ENCODE data around the gene PRKCE.

The PRKCE gene

DNA sequence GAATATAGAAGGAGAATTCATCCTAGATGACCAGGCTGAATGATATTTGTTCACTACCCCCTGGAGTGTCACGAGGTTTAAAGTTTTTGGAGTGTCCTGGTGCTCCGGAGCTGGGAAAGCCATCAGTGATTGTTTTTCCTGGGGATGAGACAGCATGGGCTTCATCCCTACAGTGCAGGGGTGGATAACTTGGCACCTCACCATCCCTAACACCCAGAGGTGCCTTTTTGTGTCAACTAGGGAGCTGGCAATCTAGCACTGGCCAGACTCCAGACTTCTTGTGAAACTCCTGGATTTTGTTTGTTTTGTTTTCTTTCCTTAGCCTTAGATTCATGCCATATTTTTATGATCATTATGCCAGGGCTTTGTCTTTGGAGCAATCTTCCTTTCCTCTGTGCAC lies 164.8 kb downstream of the PRKCE start:
- no peak for DNase-seq

DNA sequence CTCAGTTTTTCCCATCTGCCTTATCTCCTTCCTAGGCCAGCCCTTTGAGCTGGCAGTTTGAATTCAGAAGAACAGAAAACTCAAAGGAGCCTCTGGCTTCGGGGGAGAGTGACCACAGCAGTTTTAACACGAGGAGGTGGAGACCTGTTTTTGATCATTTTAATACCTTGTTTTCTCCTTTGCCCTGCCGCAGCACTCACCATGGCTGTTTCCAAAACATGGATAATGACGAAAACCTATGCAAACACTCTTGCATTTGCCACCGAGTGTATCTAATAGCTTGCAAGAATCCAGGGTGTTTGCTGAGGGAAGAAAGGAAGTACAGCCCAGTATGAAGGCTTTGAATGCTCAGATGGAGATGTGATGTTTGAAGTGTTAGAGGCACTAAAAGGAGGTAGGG lies 167.1 kb downstream of the PRKCE start:
- DNase-seq, result no peak

GRCh38 chr2:45820048-45820447 lies 168.6 kb downstream of the PRKCE start:
- no peak for DNase-seq

- DNase-seq, result no peak
These were observed 170.2 kb downstream of the PRKCE start for GRCh38 chr2:45821558-45822271.

- no peak for DNase-seq
These were observed 170.8 kb downstream of the PRKCE start for GRCh38 chr2:45822272-45822630.

- no peak for DNase-seq
These were observed 172.3 kb downstream of the PRKCE start for GRCh38 chr2:45823723-45824206.

DNA sequence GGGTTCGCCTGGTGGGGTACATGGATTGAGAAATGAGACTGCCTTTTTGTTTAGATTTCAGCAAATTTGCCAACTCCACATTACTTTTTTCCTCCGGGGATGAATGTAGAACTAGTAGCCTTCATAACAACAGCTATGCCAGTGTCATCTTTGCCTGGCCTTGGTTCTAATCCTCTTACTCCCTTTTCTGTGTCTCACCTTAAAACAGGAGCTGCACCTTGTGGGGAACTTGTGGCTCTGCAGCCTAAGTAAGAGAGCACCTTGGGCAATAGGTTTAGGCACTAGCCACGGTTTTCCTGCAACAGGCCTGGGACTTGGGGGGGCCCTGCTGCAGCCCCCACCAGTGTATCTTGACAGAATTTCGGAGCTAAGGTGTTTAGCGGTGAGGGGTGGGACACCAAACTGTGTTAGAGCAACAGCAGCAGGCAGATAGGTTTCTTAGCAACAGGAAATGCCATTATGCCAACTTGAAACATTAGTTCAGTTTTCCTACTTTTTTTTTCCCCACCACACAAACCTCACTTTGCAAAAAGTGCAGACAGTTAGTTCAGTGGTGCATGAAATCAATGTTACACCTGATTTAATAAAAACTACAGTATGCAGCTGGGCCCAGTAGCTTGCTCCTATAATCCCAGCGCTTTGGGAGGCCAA lies 173.7 kb downstream of the PRKCE start:
- DNase-seq, result no peak

- DNase-seq, result no peak
These were observed 175.0 kb downstream of the PRKCE start for GRCh38 chr2:45826460-45826859.

GRCh38 chr2:45826884-45827635 lies 175.6 kb downstream of the PRKCE start:
- DNase-seq, result no peak

GRCh38 chr2:45830322-45830721 lies 178.8 kb downstream of the PRKCE start:
- DNase-seq, result no peak

- no peak for DNase-seq
These were observed 182.0 kb downstream of the PRKCE start for GRCh38 chr2:45833301-45833967.

- DNase-seq, result peak; percentile 41
These were observed 182.5 kb downstream of the PRKCE start for GRCh38 chr2:45833968-45834344.

DNA sequence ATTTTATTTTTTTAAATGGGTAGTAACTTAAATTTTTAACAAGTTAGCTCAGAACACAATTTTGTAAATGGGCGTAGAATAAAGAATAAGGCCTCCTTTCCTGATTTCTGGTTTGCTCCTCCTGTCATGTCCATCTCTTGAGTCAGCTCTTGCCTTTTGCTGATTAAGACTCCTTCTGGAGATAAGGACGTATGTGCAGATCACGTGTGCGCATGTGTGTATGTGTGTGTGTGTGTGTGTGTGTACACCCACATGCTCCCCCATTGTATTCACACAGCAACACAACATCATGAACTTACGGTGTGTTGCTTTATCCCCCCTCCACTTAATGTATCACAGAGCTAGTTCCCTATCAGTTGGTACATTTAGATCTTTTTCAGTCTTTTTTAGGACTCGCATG lies 182.9 kb downstream of the PRKCE start:
- no peak for DNase-seq

- no peak for DNase-seq
These were observed 183.4 kb downstream of the PRKCE start for GRCh38 chr2:45834858-45835257.

GRCh38 chr2:45836316-45836715 lies 184.8 kb downstream of the PRKCE start:
- DNase-seq, result no peak

DNA sequence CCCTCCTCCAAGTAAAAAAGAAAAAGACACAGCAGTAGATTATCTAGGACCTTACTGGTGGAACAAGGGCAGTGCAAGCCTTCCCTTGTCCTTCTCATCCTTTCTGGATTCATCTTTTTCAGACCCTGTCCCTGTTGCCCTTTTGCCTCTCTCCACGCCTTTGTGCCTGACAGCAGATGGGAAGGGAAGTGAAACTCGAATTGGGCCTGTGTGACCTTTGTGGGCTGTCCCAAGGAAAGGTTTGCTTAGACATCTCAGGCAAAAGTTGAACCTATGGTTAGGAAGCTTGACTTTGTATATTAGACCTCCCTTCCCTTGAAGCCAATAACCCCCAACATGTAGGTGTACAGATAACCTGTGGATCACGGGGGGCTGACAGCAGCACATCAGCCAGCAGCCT lies 185.3 kb downstream of the PRKCE start:
- DNase-seq, result peak; percentile 35

DNA sequence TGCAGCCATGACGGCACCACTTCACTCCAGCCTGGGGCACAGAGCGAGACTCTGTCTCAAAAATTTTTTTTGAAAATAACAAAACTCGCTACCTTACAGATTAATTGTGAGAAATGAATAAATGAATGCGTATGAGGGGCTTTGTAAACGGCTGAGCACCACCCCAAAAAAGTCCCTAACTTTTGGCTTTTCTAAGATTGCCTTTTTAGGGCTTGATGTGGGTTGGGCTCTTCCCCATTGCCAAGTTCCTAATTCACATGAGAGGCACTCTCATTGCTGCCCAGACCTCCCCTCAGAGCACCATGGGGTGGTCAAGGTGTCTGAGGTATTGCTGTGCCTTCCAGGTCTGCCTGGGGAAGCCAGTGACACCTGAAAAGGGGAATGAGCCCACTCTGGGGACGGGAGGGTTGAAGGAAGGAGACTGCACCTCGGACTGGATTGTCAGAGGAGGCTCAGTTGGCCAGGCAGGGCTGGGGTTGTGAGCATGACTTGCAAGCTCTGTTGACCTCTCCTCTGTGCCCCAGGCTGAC lies 186.4 kb downstream of the PRKCE start:
- DNase-seq, result no peak

GRCh38 chr2:45839508-45840251 lies 188.2 kb downstream of the PRKCE start:
- DNase-seq, result no peak

GRCh38 chr2:45840481-45840880 lies 189.0 kb downstream of the PRKCE start:
- no peak for DNase-seq

DNA sequence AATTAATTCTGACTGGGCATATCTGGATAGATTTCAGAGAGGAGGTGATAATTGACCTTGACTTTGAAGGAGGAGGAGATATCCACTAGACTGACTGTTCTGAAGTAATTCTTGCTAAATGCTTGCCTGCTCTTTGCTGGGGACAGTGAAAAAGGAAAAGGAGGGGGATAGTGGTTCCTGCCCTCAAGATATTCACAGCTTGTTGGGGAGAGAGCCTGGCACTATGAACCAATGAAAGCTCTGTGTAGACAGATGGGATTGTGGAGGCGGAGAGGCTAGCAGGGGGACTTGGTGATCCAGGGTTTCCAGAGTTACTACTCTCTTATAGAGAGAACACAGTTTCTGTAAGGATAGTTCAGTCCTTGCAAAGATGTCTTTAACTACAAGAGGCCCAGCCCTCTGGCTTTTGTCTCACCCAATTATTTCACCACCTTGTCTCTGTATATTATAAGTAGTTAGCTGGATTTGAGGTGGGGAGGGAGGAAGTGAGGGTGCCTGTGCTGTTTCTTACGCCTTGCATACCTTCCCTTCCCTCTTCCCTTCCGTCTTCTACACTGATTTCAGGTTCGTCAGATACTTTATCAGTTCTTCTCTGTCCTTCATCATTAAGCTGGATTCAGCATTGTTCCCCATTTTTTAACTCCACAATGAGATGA lies 190.4 kb downstream of the PRKCE start:
- no peak for DNase-seq

DNA sequence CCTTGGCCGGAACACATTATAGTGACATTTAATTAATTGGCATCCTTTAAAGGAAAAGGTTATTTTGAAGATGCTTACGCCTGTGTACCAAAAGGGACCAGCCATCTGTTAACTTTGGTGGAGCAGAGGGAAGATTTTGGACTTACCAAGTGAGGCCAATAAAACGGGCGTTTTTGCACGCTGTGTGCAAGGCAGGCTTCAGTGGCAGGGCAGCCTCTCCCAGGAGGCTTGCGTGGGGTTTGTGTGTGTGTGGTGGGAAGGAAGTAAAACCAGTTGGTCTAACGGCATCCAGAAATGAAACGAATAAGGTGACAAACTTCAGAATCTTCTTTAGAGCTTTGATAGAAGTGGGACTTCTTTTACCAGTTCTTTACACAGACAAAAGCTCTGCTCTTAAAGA lies 191.7 kb downstream of the PRKCE start:
- peak; percentile 43 for DNase-seq

Data from CD4-positive, alpha-beta T cell treated with Interleukin-15 for 1 hour (primary cell).